ENCODE data around the gene RRM2.

RRM2 gene

DNA sequence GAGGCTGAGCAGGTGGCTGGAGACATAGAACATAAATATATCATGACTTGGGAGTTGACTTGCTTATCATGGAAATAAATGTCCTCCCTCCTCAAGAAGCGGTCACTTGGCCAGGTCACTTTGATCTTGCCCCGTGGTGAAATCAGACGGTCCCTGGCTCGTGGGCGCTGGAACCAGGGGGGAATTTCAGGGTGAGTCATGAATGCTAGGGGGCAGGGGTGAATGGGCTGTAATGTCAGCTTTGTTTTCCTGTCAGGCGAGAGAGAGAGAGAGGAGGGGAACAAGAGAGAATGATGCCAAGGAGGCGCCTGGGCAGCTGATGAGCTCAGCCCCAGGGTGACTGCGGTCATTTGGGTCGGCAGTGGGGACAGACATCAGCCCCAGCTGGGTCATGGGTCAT is 47.7 kb downstream of the RRM2 start:
- no peaks in the 10 kb centered on the region for H3K9me3 ChIP-seq (ENCODE audit: insufficient read depth, low read depth, low read length)
- no peak overlapping the region for H3K4me2 ChIP-seq (ENCODE audit: low read depth, low read length, poor library complexity, severe bottlenecking)
- no peaks in the 10 kb centered on the region for H3F3A ChIP-seq (ENCODE audit: low read depth)
- no peaks in the 10 kb centered on the region for H3K79me2 ChIP-seq (ENCODE audit: insufficient read depth, low read length)
- no peaks in the 10 kb centered on the region for H3K4me1 ChIP-seq (ENCODE audit: insufficient read depth, low read length, poor library complexity, severe bottlenecking)
- H3K36me3 ChIP-seq (ENCODE audit: insufficient read depth, low read length): peaks cover 56% of the 10 kb centered on the region; the same call in 1 of the 2 replicates
- TF ChIP-seq, protein P1, sequence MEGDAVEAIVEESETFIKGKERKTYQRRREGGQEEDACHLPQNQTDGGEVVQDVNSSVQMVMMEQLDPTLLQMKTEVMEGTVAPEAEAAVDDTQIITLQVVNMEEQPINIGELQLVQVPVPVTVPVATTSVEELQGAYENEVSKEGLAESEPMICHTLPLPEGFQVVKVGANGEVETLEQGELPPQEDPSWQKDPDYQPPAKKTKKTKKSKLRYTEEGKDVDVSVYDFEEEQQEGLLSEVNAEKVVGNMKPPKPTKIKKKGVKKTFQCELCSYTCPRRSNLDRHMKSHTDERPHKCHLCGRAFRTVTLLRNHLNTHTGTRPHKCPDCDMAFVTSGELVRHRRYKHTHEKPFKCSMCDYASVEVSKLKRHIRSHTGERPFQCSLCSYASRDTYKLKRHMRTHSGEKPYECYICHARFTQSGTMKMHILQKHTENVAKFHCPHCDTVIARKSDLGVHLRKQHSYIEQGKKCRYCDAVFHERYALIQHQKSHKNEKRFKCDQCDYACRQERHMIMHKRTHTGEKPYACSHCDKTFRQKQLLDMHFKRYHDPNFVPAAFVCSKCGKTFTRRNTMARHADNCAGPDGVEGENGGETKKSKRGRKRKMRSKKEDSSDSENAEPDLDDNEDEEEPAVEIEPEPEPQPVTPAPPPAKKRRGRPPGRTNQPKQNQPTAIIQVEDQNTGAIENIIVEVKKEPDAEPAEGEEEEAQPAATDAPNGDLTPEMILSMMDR (conservative IDR thresholded peaks at IDR 0.05; ENCODE audit: low read length): no peak
- no peak for TF ChIP-seq EZH2phosphoT487 (IDR thresholded peaks at IDR 0.05; ENCODE audit: borderline replicate concordance)
- no peak overlapping the region for H3K9ac ChIP-seq (ENCODE audit: low read depth, low read length, poor library complexity, severe bottlenecking)
- no peak overlapping the region for H3K4me3 ChIP-seq (ENCODE audit: low read length, poor library complexity, severe bottlenecking)
- no peaks in the 10 kb centered on the region for H3K9me2 ChIP-seq (replicated peaks; ENCODE audit: low read depth, low read length)
- no peaks in the 10 kb centered on the region for H4K20me1 ChIP-seq (ENCODE audit: insufficient read depth, low read length, poor library complexity, severe bottlenecking)
- H3K27me3 ChIP-seq (ENCODE audit: insufficient read depth, low read length, poor library complexity, severe bottlenecking): no peaks in the 10 kb centered on the region
- no peak overlapping the region for H2AFZ ChIP-seq (ENCODE audit: low read length)

DNA sequence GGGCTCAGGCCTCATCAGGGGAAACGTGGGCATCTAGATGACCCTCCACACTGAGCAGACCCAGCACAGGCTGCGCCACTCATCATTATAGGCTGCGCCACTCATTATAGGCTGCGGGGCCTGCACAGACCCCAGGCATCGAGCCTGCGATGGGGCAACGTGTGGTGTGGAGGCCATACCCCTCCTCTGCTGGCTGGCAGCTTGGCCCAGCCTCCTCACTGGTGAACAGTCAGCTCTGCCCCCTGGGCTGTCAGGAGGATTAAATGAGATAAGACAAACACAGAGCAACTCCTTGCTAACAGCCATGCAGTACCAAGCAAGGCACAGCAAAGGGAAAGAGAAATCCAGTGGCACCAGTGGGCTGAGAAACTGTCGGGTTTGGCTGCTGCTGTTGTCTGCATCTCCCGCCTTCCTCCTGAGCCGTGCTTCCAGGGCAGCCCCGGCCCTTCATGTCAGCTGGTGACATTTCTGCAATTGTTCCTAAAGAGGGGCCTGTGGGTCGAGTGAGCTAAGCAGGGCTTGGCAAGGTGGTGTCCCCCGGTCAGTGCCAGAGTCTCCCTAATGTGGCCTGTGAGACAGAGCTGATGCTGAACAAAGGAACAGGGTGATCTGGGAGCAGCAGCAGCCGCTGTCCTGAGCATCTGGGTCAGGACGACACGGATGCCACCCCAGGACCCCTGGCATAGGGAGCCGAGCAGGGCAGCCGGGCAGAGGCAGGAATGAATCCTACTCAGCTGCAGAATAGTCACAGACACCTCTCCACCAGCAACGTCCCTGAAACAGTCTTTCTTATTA is 48.7 kb downstream of the RRM2 start:
- Histone ChIP-seq H3K4me2 (ENCODE audit: low read depth, low read length, poor library complexity, severe bottlenecking) (no peak overlapping the region), H3K27me3 (ENCODE audit: insufficient read depth, low read length, poor library complexity, severe bottlenecking) (no peaks in the 10 kb centered on the region), H4K20me1 (ENCODE audit: insufficient read depth, low read length, poor library complexity, severe bottlenecking) (no peaks in the 10 kb centered on the region), H3K9me3 (ENCODE audit: insufficient read depth, low read depth, low read length) (no peaks in the 10 kb centered on the region), H3K4me1 (ENCODE audit: insufficient read depth, low read length, poor library complexity, severe bottlenecking) (no peaks in the 10 kb centered on the region), H2AFZ (ENCODE audit: low read length) (no peak overlapping the region), H3F3A (ENCODE audit: low read depth) (no peaks in the 10 kb centered on the region), H3K9ac (ENCODE audit: low read depth, low read length, poor library complexity, severe bottlenecking) (no peak overlapping the region), H3K79me2 (ENCODE audit: insufficient read depth, low read length) (no peaks in the 10 kb centered on the region), H3K9me2 (replicated peaks; ENCODE audit: low read depth, low read length) (no peaks in the 10 kb centered on the region), H3K36me3 (ENCODE audit: insufficient read depth, low read length) (peaks cover 53% of the 10 kb centered on the region; the same call in 1 of the 2 replicates), H3K4me3 (ENCODE audit: low read length, poor library complexity, severe bottlenecking) (no peak overlapping the region)
- no peak for TF ChIP-seq EZH2phosphoT487 (IDR thresholded peaks at IDR 0.05; ENCODE audit: borderline replicate concordance)

DNA sequence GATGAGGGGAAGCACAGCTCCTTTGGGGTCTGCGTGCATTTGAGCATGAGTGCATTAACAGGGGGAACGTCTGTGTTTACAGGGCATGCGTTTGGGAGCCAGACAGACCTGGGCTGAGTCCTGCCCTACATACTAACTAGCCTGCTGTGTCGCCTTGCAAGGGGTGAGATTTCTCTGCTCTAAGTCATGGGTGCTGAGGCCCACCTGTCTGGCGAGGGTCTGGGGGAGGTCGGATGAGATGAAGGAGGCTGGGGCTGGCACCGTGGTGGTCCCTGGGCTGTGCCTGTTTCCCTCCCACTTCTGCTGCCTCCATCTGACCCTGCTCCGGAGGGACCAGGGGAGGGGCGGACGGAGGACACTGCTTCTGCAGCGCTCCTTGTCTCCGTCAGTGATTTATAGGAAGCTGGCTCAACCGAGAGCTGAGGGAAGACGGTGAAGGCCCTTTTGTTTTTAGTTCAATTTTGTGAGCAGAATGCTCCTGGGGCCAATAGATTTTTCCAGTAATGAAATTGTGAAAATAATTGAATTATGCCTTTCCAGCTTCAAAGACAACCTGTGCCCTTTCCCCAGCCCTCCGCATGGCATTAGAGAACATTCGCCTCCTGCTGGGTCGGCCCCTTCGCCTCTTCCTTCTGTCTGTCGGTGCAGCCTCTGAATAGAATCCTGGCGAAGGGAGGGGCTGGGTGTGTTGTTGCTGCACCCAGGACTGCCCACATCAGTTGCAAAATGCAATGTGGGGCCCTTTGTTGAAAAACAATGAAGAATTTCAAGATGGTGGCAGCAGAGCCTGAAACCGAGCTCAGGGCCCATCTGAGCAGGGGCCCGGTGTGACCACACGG is 49.7 kb downstream of the RRM2 start:
- H3K9ac ChIP-seq (ENCODE audit: low read depth, low read length, poor library complexity, severe bottlenecking): no peak overlapping the region
- H3K9me2 ChIP-seq (replicated peaks; ENCODE audit: low read depth, low read length): no peaks in the 10 kb centered on the region
- H3K27me3 ChIP-seq (ENCODE audit: insufficient read depth, low read length, poor library complexity, severe bottlenecking): no peaks in the 10 kb centered on the region
- H2AFZ ChIP-seq (ENCODE audit: low read length): no peak overlapping the region
- no peak overlapping the region for H3K4me3 ChIP-seq (ENCODE audit: low read length, poor library complexity, severe bottlenecking)
- no peaks in the 10 kb centered on the region for H3K9me3 ChIP-seq (ENCODE audit: insufficient read depth, low read depth, low read length)
- no peaks in the 10 kb centered on the region for H4K20me1 ChIP-seq (ENCODE audit: insufficient read depth, low read length, poor library complexity, severe bottlenecking)
- no peak overlapping the region for H3K4me2 ChIP-seq (ENCODE audit: low read depth, low read length, poor library complexity, severe bottlenecking)
- no peak for TF ChIP-seq EZH2phosphoT487 (IDR thresholded peaks at IDR 0.05; ENCODE audit: borderline replicate concordance)
- TF ChIP-seq, protein P1 (conservative IDR thresholded peaks at IDR 0.05; ENCODE audit: low read length): no peak
- H3K36me3 ChIP-seq (ENCODE audit: insufficient read depth, low read length): peaks cover 49% of the 10 kb centered on the region; the same call in 1 of the 2 replicates
- no peaks in the 10 kb centered on the region for H3F3A ChIP-seq (ENCODE audit: low read depth)
- H3K79me2 ChIP-seq (ENCODE audit: insufficient read depth, low read length): no peaks in the 10 kb centered on the region
- no peaks in the 10 kb centered on the region for H3K4me1 ChIP-seq (ENCODE audit: insufficient read depth, low read length, poor library complexity, severe bottlenecking)

Measured in Loucy (cell line).